Measurements from ENCODE around the gene ALG10B. TPM values are rescaled to one million over a fixed set of nuclear protein-coding genes. Genes with fewer than 3 reads are reported as not detected.
"Not testable (repeated sequence)": the region's sequence is repeated elsewhere in the genome, so short reads cannot be mapped to it uniquely, and the experiment has no call there.

The ALG10B gene, protein sequence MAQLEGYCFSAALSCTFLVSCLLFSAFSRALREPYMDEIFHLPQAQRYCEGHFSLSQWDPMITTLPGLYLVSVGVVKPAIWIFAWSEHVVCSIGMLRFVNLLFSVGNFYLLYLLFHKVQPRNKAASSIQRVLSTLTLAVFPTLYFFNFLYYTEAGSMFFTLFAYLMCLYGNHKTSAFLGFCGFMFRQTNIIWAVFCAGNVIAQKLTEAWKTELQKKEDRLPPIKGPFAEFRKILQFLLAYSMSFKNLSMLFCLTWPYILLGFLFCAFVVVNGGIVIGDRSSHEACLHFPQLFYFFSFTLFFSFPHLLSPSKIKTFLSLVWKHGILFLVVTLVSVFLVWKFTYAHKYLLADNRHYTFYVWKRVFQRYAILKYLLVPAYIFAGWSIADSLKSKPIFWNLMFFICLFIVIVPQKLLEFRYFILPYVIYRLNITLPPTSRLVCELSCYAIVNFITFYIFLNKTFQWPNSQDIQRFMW
- 10 to 100 TPM; 16.6 to 17.1 TPM for total RNA-seq

DNA sequence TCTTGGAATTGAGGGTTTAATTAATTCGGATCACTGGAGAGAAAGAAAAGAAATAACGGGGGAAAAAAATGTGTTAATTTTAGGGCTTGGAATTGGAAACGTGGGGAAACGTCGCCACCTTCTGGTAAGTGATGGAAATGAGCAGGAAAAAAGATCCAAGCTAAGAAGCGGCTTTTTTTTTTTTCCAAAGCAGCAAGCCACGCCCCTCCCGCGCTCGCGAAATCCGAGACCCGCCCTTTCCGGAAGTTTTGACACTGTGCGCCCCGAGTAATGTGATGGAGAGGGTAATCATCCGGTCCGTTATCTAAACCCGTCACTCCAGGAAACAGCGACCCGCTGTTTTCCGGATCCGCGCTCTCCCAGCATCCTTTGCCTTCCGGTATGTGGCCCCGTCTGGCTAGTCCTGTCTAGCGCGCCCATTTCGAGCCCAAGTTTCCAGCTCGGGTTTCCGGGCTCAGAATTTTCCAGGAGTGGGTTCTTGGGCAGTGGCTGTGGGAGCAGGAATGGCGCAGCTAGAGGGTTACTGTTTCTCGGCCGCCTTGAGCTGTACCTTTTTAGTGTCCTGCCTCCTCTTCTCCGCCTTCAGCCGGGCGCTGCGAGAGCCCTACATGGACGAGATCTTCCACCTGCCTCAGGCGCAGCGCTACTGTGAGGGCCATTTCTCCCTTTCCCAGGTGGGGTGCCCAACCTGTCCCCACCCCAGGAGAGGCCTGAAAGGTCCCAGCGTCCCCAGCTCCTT lies at the start of gene ALG10B:
Gene ALG10B, plus strand, starts transcription at position 384 of the 739 bp plus-strand sequence. Its CDS starts 120 bp downstream, at position 504.
- H3K27ac Mint-ChIP-seq = peak within 1 kb of the TSS; percentile 91

DNA sequence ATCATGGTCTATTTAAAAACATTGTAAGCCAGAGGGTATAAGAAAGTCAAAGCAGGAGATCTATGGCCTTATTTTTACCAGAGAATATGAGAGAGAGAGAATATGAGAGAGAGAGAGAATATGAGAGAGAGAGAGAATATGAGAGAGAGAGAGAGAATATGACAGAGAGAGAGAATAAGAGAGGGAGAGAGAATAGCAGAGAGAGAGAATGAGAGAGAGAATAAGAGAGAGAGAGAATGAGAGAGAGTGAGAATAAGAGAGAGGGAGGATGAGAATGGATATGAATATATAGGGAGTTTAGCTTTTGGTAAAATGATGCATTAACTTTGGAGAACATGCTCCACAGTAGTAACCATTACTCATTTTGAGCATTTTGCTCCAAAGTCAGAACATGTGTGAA lies 48.0 kb upstream of the ALG10B start:
- CTCF ChIA-PET = no interaction called here
- no peak for DNase-seq
- H3K27ac Mint-ChIP-seq = no peak overlapping the region
- no peak overlapping the region for H3K4me3 Mint-ChIP-seq
- no peaks in the 10 kb centered on the region for H3K36me3 Mint-ChIP-seq (ENCODE audit: low read depth)
- peaks cover 2% of the 10 kb centered on the region for H3K9me3 Mint-ChIP-seq
- no peaks in the 10 kb centered on the region for H3K4me1 Mint-ChIP-seq (ENCODE audit: low read depth)
- H3K27me3 Mint-ChIP-seq (ENCODE audit: low read depth) = peaks cover 3% of the 10 kb centered on the region
- intact Hi-C loops (cut with micrococcal nuclease) = no loop called here

More for the DNA sequence above, at the start of gene ALG10B:
- peak within 1 kb of the TSS; percentile 93 for H3K4me3 Mint-ChIP-seq
- peak; percentile 95 for DNase-seq
- peaks cover 22% of the 10 kb centered on the region for H3K4me1 Mint-ChIP-seq (ENCODE audit: low read depth)
- CTCF ChIA-PET = interaction anchor here (0.7 to 0.9 kb wide), 4 partner anchors 18 to 190 kb away, joined by 3 to 4 read pairs (median 3); no protein-coding TSS in a partner anchor
- intact Hi-C loops (cut with micrococcal nuclease) = loop anchor here (1.0 to 5.0 kb wide), 6 partner anchors 12 to 1306 kb away; partner anchors contain the start of genes CPNE8 and KIF21A
- H3K27me3 Mint-ChIP-seq (ENCODE audit: low read depth) = no peaks in the 10 kb centered on the region
- H3K9me3 Mint-ChIP-seq = no peaks in the 10 kb centered on the region
- peaks cover 12% of the 10 kb centered on the region for H3K36me3 Mint-ChIP-seq (ENCODE audit: low read depth)

DNA sequence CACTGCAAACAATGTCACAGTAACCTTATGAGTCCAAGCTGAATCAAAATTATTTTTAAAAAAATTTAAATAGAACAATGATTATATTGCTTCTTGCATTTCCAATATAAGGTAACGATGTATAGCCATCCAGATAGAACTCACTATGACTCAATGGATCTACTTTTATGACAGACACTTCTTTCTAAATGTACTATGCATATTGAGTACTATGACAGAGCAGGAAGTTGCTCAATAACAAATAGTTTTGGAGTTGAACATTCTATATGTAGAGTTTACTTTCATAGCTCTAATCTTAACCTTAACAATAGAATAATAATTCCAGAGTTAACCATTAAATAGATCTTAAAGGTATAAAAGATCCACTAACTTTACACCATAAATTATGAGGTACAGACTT lies 46.7 kb upstream of the ALG10B start:
- no peaks in the 10 kb centered on the region for H3K4me1 Mint-ChIP-seq (ENCODE audit: low read depth)
- CTCF ChIA-PET = no interaction called here
- H3K4me3 Mint-ChIP-seq = no peak overlapping the region
- peaks cover 2% of the 10 kb centered on the region for H3K9me3 Mint-ChIP-seq
- no peak overlapping the region for H3K27ac Mint-ChIP-seq
- intact Hi-C loops (cut with micrococcal nuclease) = no loop called here
- DNase-seq = no peak
- no peaks in the 10 kb centered on the region for H3K36me3 Mint-ChIP-seq (ENCODE audit: low read depth)
- peaks cover 3% of the 10 kb centered on the region for H3K27me3 Mint-ChIP-seq (ENCODE audit: low read depth)

DNA sequence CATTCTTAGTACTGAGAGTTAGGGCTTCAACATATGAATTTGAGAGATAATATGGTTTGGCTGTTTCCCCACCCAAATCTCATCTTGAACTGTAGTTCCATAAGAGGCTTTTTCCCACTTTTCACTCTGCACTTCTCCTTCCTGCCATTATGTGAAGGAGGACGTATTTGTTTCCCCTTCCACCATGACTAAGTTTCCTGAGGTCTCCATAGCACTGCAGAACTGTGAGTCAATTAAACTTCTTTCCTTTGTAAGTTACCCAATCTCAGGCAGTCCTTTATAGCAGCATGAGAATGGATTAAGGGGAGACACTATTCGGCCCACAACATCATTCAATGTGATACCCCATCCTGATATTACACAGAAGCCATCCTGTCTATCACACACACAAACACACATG lies 36.8 kb upstream of the ALG10B start:
- Mint-ChIP-seq H3K27me3 (ENCODE audit: low read depth) (peaks cover 8% of the 10 kb centered on the region), H3K4me3 (no peak overlapping the region), H3K4me1 (ENCODE audit: low read depth) (no peaks in the 10 kb centered on the region), H3K36me3 (ENCODE audit: low read depth) (no peaks in the 10 kb centered on the region), H3K27ac (no peak overlapping the region), H3K9me3 (peaks cover 3% of the 10 kb centered on the region)
- CTCF ChIA-PET = no interaction called here
- DNase-seq = no peak
- intact Hi-C loops (cut with micrococcal nuclease) = no loop called here

DNA sequence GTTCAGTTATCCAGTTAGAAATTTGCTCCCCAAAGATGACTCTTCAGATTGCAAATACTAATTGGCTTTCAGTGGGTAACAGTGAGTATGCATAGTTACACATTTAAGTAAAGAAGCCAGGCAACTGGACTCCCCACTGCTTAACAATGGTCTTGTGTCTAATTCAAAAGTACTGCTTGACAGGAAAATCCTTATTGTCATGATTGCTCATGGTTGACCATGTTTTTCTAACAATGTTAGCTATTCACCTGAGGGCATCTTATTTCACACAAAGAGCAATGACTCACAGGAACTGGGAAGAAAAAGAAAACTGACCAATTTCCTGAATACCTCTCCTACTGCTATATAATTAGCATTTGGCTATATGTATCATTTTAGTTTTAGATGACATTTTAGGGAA lies 33.7 kb upstream of the ALG10B start:
- intact Hi-C loops (cut with micrococcal nuclease) = no loop called here
- H3K27me3 Mint-ChIP-seq (ENCODE audit: low read depth) = peaks cover 8% of the 10 kb centered on the region
- H3K27ac Mint-ChIP-seq = no peak overlapping the region
- no peaks in the 10 kb centered on the region for H3K36me3 Mint-ChIP-seq (ENCODE audit: low read depth)
- H3K9me3 Mint-ChIP-seq = peaks cover 3% of the 10 kb centered on the region
- DNase-seq = no peak
- no peak overlapping the region for H3K4me3 Mint-ChIP-seq
- CTCF ChIA-PET = no interaction called here
- H3K4me1 Mint-ChIP-seq (ENCODE audit: low read depth) = no peaks in the 10 kb centered on the region

DNA sequence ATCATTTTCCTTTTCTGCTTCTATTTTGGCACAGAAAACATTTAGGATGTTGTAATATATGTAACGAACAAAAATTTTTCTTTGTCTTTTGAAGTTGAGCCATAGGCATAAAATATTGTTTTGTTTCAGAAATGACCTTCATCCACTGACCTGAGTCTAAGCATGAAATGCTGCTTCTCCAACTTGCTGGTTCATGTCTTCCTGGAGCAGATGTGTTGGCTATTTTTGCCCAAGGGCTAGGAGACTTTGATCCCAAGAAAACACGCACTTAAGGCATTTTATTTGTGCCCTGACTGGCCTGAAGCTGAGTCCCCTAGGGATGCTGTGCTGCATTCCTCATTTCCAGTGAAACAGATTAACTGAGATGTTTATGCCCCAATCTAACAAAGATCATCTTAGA lies 27.2 kb upstream of the ALG10B start:
- no peaks in the 10 kb centered on the region for H3K36me3 Mint-ChIP-seq (ENCODE audit: low read depth)
- no peak overlapping the region for H3K27ac Mint-ChIP-seq
- peaks cover 17% of the 10 kb centered on the region for H3K27me3 Mint-ChIP-seq (ENCODE audit: low read depth)
- DNase-seq = no peak
- CTCF ChIA-PET = no interaction called here
- H3K9me3 Mint-ChIP-seq = no peaks in the 10 kb centered on the region
- intact Hi-C loops (cut with micrococcal nuclease) = no loop called here
- H3K4me3 Mint-ChIP-seq = no peak overlapping the region
- H3K4me1 Mint-ChIP-seq (ENCODE audit: low read depth) = no peaks in the 10 kb centered on the region

DNA sequence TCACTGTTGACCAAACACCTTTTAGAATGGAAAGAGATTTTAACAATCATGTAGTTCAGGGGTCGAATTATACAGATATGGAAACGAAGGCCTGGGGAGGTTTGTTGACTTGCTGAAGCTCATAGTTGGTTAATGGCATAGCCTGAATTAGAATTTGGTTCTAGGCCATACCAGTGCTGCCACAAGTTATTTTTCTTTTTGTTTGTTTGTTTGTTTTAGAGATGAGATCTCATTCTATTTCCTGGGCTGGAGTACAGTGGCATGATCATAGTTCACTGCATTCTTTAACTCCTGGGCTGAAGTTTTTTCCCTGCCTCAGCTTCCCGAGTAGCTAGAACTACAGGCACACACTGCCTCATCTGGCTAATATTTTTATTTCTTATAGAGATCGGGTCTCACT lies 25.4 kb upstream of the ALG10B start:
- no peaks in the 10 kb centered on the region for H3K9me3 Mint-ChIP-seq
- CTCF ChIA-PET = interaction anchor here (0.8 kb wide), 1 partner anchor 33 kb away, joined by 3 read pairs; no protein-coding TSS in a partner anchor
- H3K27ac Mint-ChIP-seq = no peak overlapping the region
- intact Hi-C loops (cut with micrococcal nuclease) = no loop called here
- no peaks in the 10 kb centered on the region for H3K4me1 Mint-ChIP-seq (ENCODE audit: low read depth)
- no peak for DNase-seq
- no peak overlapping the region for H3K4me3 Mint-ChIP-seq
- peaks cover 25% of the 10 kb centered on the region for H3K27me3 Mint-ChIP-seq (ENCODE audit: low read depth)
- H3K36me3 Mint-ChIP-seq (ENCODE audit: low read depth) = no peaks in the 10 kb centered on the region

DNA sequence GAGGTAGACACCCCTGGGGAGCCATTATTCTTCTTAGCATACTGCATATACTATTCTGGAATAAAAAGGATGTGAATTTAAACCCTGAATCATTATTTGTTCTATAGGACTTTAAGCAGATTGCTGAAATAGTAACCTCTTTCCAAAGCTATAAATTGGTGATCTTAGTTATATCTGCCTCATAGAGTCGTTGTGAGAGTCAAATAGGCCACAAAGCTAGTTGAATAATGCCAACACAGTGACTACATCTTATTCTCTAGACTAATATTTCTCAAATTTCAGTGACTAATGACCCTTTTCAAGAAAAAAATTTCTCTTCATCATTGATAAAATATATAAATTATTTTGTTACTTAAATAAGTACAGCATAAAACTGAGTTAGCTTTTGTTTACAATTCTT lies 13.6 kb upstream of the ALG10B start:
- H3K27ac Mint-ChIP-seq; intact Hi-C loops (cut with micrococcal nuclease); H3K36me3 Mint-ChIP-seq (ENCODE audit: low read depth); H3K4me3 Mint-ChIP-seq; CTCF ChIA-PET; H3K9me3 Mint-ChIP-seq; DNase-seq; H3K4me1 Mint-ChIP-seq (ENCODE audit: low read depth); H3K27me3 Mint-ChIP-seq (ENCODE audit: low read depth): not testable (repeated sequence)

DNA sequence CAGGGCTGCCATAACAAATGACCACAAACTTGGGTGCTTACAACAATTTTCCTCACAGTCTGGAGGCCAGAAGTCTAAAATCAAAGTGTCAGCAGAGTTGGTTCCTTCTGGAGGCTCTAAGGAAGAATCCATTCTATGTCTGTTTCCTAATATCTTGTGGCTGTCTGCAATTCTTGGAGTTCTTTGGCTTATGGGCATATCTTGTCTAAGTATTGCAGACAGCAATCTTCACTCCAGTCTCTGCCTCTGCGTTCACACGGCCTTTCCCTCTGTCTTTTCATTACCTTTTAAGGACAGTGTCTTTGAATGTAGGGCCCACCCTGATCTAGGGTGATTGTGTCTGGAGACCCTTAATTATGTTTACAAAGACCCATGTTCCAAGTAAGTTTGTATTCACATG lies 5.4 kb downstream of the ALG10B start:
- H3K9me3 Mint-ChIP-seq; intact Hi-C loops (cut with micrococcal nuclease); DNase-seq; H3K4me3 Mint-ChIP-seq; H3K27ac Mint-ChIP-seq; H3K27me3 Mint-ChIP-seq (ENCODE audit: low read depth); CTCF ChIA-PET: not testable (repeated sequence)
- Mint-ChIP-seq H3K36me3 (ENCODE audit: low read depth) (peaks cover 16% of the 10 kb centered on the region), H3K4me1 (ENCODE audit: low read depth) (peaks cover 19% of the 10 kb centered on the region)

DNA sequence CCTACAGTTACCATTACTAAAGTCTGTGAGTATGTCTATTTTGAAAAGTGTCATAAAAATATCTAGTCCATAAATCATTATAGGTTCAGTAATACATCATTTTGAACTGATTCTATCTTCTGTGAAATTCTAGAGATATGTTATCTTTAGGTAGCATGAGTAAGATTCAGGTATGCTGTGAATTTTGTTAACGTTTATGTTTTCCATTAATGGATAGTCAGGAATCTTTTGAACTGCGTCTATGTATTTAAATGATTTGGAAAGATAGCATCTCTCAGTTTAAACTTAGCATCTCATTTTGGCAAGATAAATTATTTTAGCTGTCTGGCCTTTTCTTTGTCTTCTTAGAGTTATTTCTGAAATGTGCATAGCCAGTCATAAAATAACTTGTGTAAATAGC lies 8.3 kb downstream of the ALG10B start:
- H3K27me3 Mint-ChIP-seq (ENCODE audit: low read depth) = no peaks in the 10 kb centered on the region
- no peak overlapping the region for H3K4me3 Mint-ChIP-seq
- no peaks in the 10 kb centered on the region for H3K4me1 Mint-ChIP-seq (ENCODE audit: low read depth)
- peaks cover 9% of the 10 kb centered on the region for H3K36me3 Mint-ChIP-seq (ENCODE audit: low read depth)
- CTCF ChIA-PET = no interaction called here
- no peak overlapping the region for H3K27ac Mint-ChIP-seq
- intact Hi-C loops (cut with micrococcal nuclease) = no loop called here
- H3K9me3 Mint-ChIP-seq = no peaks in the 10 kb centered on the region
- no peak for DNase-seq

DNA sequence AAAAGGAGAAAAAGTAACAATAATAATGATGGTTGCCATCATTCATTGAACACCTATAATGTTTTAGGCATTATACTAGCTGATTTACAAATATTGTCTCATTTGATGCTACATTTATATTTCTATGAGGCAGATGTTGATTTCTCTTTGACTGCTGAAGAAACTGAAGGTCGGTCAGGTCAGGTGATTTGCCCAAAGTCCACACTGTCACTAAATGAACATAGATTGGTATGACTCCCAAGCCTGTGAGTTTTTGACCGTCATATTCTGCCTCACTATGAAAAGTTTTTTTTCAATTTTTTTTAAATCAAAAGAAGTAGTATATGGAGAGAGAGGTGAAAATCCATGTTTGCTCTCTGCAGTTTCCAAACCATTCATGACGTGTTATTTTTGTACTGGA lies 10.8 kb downstream of the ALG10B start:
- peaks cover 4% of the 10 kb centered on the region for H3K36me3 Mint-ChIP-seq (ENCODE audit: low read depth)
- CTCF ChIA-PET = interaction anchor here (0.7 to 2.0 kb wide), 4 partner anchors 188 to 945 kb away, joined by 3 to 10 read pairs (median 3); no protein-coding TSS in a partner anchor

DNA sequence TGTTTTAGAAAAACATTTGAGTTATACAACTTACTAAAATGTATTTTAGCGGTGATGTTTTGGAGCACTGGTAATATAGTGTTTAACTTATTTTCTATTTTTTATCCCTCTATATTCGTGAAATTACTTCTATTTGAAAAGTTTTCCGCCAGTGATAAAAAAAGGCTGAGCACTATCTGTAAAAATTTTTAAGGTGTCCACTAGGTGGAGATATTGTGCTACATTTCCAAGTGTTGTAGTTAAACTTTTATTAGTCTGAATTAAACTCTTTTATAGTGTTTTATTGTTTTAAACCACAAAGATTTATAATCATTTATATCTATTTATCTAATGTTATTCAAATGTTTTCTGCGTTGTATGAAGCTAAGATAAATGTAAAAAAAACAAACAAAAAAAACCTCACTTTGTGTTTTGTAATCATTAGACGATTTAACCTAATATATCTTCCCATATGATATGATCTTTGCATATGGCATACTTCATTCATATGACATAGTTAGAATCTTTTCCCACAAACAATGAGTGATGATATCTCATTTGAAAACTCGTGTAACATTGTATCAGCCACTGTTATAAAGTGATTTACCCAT lies 11.8 kb downstream of the ALG10B start:
- intact Hi-C loops (cut with micrococcal nuclease) = loop anchor here (1.0 kb wide), 3 partner anchors 12 to 945 kb away; partner anchors contain the start of gene ALG10B
- no peak for DNase-seq
- Mint-ChIP-seq H3K36me3 (ENCODE audit: low read depth) (peaks cover 4% of the 10 kb centered on the region), H3K4me3 (no peak overlapping the region), H3K27me3 (ENCODE audit: low read depth) (no peaks in the 10 kb centered on the region), H3K4me1 (ENCODE audit: low read depth) (no peaks in the 10 kb centered on the region), H3K27ac (no peak overlapping the region), H3K9me3 (no peaks in the 10 kb centered on the region)
- CTCF ChIA-PET = interaction anchor here (0.7 to 2.0 kb wide), 3 partner anchors 775 to 944 kb away, joined by 3 to 10 read pairs (median 3); no protein-coding TSS in a partner anchor

More for the DNA sequence above, 10.8 kb downstream of the ALG10B start:
- Mint-ChIP-seq H3K27me3 (ENCODE audit: low read depth) (no peaks in the 10 kb centered on the region), H3K4me3 (no peak overlapping the region), H3K27ac (no peak overlapping the region), H3K9me3 (no peaks in the 10 kb centered on the region), H3K4me1 (ENCODE audit: low read depth) (no peaks in the 10 kb centered on the region)
- intact Hi-C loops (cut with micrococcal nuclease) = no loop called here
- no peak for DNase-seq

Data from activated naive CD4-positive, alpha-beta T cell treated with anti-CD3 and anti-CD28 coated beads for 36 hours (primary cell).